Endometrial microvascular endothelial cells (primary cell): ENCODE measurements around the gene EPHA3. TPM values are rescaled to one million over a fixed set of nuclear protein-coding genes. Genes with fewer than 3 reads are reported as not detected.

Experiments
- in situ Hi-C: cut with HindIII; loops from 2 replicates; pipeline ENCODE4 v1.10.0; 2017; ENCODE audit warnings: low sequenced_read_pairs, low pct_unique_long_range_greater_than_20kb; ENCODE audit errors: inconsistent ontology term
- total RNA-seq: library from RNA; depleted of rRNA; stranded (reverse); fragments of >200 nt; gene quantifications from one replicate; pipeline ENCODE4 v1.2.3, GENCODE V29; 2015; ENCODE audit errors: inconsistent ontology term

EPHA3 gene
- total RNA-seq, 1 donor from 2014 or later = 0.19 TPM

DNA sequence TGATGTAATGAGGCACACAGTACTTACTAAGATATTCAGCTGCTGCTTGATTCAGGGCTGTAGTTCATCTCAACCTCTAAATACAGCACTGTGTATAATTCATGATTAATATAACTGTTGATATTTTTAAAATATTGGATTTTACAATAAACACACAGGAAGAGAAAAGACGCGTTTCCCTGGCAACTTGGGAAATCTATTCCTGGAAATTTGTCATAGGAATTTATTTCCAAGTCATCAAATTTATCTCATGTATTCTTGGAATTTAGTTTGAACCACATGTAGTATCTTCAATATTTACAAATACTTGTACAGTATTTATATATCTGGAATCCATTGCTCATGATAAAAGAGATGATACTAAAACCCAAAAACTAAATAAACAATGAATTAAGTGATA lies 30.6 kb downstream of the EPHA3 start:
- in situ Hi-C loops = no loop called here

DNA sequence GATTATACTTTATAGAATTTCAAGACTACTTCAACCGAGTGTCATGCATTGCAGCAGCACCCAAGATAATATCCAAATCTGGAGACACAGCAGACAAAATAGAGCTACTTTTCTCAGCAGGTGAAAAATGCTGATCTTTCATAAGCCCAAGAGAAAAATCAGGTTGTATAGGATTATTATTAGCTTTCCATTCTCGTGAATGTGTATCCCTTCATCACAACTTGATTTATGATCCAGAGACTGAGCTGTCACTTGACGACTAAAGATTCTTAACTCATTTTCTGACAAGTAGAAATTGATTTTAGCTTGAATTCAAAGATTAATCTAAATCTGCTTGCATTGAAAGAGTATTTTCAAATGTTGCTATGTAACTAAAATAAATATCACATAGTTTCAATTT lies 32.4 kb downstream of the EPHA3 start:
- in situ Hi-C loops = no loop called here

DNA sequence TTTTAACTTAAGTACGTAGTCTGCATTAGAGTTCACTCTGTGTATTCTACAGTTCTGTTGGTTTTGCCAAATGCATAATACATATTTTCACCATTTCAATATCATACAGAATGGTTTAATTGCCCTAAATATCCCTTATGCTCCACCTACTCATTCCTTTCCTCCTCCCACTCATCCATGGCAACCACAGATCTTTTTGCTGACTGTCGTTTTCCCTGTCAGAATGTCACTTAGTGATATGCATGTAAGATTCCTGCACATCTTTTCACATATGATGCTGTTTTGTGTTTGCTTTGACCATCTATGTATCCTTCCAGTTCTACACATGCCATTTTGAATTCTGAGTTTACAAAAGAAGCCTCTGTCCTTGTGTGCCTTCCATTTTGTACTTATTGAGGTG lies 36.7 kb downstream of the EPHA3 start:
- in situ Hi-C loops = no loop called here

DNA sequence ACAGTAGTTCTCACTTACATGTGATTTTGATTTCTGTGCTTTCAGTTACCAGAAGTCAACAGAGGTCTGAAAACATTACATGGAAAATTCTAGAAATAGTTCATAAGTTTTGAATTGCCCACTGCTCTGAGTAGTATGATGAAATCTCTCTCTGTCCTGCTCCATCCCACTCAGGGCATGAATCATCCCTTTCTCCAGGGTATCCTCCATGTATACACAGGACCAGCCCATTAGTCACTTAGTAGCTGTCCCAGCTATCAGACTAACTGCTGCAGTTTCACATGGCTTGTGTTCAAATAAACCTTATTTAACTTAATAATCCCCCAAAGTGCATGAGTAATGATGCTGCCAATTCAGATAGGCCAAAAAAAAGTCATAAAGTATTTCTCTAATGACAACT lies 38.6 kb downstream of the EPHA3 start:
- in situ Hi-C loops = no loop called here

DNA sequence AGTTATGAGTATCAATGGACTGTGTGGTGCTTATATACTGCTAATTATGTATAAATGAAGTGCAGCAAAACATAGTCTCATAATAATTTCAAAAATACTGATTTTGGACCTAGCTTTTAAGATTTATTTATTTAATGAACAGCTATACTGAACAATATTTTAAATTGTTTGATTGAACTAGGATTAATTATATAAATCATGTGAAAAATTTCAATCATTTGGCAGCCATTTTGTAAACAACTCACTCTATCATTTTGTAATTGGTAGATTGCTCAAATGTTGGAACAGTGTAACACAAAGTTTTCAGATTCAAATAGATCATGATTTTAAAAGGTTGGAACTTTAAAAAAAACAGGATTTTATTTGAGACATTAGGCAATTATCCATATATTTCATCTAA lies 47.0 kb downstream of the EPHA3 start:
- in situ Hi-C loops = no loop called here

DNA sequence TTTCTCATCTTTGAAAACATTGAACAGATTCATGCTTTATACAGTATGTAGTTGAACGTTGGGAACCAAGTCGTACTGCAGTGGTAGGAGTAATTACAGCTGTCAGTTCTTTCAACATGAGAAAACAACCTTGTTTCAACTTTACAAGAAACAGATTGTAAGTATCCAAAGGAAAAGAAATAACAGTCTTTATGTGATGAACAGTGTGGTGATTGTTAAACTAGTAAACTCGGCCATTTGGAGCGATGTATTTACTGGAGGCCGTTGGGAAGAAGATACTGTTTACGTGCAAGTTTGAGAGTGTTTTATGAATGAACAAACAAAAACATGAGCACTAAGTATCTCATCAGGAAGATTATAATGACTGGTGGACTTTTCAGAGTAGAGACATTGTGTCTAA lies 48.4 kb downstream of the EPHA3 start:
- in situ Hi-C loops = no loop called here

DNA sequence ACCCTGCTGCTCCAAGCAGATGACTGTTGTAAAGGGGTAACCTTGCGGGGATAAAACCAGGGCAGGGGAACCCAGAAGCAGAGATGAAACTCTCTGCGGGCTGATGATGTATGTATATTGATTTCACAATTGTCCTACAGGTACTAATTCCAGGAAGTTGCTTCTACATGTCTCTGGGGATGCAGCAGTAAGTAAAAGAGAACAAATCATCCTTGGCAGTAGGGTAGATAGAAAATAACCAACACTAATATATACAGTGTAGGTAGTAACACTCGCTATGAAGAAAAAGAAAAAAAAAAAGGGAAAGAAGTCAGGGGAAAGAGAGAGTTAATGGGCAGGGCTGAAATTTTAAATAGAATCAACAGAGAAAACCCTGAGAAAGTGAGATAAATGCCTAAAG lies 50.2 kb downstream of the EPHA3 start:
- in situ Hi-C loops = no loop called here

DNA sequence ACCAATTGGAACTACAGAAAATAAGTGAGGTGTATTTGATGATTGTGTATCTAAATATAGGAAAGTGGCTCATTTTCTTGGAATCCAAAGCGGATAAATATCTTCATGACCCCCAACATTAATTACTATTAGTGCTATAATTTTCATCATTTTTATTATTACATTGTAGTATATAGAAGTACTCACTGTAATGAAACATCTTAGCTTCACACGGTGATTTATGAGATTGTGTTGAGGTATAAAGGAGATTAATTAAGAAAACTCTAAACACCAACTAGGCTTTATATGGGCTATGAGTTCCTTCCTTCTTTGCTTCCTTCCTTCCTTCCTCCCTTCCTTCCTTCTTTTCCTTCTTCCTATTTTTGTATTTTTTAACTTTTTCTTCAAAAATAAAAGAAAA lies 52.2 kb downstream of the EPHA3 start:
- in situ Hi-C loops = no loop called here

DNA sequence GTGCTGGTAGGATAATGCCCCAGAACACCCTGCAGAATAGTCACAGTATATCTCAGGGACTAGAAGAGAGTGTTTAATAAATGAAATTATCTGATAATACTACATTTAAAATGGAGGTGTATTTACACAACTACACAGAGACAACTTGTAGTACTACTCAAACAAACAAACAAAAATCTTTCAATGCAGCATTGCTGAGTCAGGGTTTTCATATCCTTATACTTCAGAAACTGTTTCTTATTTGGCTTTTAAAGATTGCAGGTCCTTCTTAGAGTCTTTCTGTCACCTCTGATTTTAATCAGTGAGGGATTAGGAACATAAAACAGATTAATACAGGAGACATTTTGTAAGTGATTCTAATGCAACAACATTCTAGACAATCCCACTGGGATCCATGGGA lies 57.4 kb downstream of the EPHA3 start:
- in situ Hi-C loops = no loop called here

DNA sequence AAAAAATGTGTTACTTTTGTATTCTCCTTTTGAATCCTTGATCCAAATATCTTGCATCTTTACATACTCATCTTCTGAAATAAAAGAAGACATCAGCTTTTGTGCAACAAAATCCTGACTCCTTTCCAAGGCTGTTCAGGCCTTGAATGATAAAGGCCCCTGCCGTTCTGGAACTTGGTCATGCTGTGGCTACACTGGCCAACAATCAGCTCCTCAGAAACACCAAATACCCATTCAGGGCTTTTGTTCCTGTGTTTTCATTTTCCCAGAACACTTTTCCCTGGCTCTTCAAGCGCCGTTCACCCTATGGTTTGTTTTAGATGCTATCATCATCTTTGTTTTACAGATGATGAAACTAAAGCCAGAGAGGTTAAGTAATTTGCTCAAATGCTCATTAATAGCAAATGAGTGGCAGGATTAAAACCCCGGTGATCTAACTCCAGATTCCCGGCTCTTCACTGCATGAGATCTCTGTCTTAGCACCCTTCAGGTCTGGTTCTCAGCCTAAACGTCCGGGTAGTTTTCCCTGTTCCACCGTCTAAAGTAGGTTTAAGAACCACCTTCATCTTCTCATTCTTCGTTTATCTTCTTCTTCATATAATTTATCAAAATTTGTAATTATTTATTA lies 58.3 kb downstream of the EPHA3 start:
- in situ Hi-C loops = no loop called here

DNA sequence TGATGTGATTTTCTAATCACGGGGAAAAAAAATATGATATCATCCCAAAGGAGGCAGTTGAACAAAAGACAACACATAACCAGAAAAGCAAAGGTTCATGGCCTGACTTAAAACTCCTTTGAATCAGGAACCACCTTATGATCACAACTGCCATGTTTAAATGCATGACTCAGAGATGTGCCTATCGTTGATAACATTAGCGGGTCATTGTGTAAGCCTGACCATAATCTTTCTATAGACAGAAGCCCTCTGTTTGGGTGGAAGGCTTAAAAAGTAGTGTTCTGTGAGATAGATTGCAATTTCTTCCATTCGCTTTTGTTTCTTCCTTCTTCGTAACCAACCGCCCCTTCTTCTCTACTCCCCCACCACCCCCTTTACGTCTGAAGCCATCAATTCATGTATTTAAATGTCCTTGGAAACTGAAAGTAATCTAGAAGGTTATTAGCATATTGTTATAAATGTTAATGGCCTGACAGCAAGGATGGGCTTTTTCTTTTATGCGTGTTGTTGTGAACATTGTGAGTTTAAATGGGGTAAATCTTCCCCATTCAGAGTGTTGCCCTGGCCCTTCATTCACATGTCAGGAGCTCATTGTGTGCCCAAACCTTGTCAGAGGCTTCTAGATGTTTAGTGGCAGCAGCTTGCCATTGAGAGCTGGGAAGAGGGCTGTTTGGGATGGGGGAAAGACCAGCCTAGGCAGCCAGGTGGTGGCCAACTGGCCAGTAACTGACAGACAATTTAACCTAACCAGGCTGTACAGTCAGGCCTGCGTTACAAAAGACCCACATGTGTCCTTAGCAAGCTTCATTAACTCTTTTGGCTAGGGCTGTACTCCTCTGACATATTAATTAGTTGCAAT lies 64.5 kb downstream of the EPHA3 start:
- in situ Hi-C loops = no loop called here

DNA sequence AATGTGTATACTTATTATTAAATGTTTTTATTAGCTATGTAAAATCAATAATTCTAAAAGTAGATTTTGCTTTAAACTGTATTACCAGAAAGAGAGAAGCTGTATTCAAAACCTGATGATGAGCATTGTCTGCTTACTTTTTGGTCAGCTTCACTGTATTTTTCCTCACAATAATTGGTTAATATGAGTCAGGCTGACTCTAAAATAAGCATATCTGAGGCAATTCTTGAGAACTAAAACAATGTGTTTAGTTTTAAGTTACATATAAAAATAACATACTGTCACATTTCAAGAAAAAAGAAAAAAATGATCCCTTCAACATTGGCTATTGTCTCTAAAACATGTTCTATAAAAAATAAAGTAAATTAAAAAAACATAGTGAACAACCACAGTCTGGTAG lies 66.1 kb downstream of the EPHA3 start:
- in situ Hi-C loops = no loop called here

DNA sequence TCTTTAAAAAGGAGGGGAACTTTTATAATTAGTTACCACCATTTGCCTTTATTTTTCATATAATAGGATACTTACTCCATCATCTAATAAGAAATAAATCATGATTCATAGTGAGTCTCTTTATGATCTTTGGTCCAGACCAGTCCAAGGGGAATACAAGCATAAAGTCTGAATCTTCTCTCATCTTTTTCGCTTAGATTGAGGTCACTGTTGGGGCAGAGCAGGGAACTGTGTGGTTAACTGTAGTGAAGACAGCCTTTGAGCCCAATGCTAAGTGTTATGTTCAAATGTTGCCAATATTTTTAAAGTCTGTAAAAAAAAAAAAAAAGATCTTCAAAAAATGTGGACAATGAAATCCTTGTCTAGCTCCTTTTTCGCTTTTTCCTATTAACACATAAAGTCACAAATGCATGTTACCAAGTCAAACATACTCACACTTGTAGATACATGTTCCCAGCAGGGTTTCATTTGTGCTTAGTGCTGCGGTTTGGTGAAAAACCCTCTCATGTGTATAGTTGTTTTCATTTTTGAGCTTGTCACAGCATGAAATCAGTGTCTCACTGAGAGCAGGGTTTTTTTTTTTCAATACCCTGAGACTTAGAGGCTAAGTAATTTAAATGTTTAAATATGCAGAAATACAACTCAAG lies 72.1 kb downstream of the EPHA3 start:
- in situ Hi-C loops = no loop called here

DNA sequence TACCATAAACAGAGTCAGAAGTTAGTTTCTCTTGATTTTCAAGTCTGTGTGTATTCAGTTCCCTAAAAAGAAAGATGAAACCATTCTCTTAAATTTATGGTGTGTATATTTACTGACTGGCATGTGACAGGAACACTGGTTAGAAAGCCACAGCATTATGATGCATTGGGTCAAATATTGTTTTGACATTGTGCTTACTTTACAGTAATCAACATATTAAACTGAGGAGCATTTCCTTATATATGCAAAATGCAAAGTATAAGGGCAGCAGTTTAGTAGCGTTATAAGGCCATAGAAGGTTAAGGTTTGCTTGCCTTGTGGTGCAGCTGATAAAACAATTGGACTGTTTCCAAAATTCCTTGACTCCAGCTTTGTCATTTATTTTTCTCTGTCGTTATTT lies 72.9 kb downstream of the EPHA3 start:
- in situ Hi-C loops = no loop called here

DNA sequence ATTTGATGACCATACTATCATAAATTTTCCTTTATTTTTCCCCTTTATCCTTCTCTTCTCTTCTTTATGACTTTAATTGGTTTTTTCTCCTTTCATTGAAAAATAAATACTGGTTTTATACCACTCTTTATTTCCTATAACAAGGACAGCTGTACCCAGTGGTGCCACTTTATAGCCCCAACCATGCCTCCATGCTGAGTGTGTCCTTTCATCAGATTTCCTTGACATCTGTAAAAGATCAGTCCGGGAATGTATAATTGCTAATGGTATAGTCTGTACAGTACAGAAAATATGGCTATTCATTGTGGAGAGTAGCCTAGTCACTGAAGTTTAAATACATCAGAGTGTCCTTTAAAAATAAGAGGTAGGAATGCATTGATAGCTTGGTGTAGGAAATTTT lies 74.6 kb downstream of the EPHA3 start:
- in situ Hi-C loops = no loop called here

DNA sequence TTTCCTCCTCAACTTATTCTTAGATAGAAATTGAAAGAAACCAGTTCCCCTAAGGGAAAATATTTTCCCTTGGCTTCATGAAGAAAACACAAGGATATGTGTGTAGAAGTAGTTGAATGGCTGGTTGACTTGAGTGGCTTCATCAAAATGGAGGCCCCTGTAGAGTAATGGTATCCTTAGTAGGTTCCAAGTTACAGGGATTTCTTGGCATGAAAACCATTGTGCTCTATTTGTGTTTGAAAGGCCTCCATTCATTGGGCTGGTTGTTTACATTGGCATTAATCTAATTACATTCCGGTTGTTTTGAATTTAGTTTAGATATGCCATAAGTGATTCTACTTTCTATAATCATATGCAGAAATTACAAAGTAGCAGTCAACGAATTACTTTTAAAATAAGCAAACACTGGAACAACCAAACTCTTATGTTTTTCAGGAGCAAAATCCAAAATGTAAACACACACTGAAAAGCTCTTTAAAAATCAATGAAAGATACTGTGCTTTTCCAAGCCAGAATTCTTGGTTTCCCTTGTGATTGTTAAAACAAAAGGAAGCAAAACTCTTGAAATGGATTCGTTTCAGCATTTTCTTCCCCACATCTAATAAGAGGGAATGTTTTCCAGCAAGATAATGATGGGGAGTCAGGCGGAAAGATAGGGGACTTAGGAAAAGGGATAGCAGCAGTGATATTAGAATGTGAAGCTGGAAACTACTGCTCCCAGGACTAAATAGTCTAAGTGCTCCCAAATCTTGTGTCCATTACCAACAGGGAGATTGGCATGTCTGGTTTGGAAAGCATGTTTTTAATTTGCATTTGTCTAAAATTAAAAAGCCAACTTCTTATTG lies 77.0 kb downstream of the EPHA3 start:
- in situ Hi-C loops = no loop called here

DNA sequence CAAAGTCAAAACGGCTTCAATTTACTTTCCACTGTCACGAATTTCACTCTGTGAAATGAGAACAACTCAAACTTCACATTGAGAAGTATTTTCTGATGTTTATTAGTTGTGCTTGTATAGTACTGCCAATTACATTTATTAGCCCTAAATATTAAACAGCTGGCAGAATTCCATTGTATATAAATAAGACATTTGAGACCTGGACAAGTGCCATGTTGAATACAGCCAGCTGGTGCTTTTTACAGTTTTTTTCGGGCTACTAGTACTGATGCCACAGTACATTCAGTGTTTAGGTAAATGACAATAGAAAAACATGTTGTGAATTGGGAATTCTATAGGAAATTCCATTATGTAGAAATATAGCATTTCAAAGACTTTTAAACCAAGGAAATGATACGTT lies 79.0 kb downstream of the EPHA3 start:
- in situ Hi-C loops = no loop called here

DNA sequence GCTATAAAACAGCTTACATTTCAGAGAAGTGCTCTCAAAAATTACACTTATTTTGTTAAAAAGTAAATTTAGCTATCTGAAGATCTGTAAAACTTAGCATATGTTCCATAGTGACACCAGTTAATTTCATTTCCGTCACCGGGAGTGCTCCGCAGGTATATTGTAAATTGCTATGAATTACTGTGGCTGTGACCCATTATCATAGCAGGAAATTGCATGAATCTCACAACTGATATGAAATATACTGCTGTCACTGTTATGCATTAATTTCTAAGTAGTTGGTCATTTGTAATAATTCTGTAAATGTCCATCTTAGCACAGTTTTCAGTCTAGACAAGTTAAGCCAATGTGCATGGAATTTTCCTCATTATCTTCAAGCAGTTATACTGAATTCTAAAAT lies 91.2 kb downstream of the EPHA3 start:
- in situ Hi-C loops = no loop called here

DNA sequence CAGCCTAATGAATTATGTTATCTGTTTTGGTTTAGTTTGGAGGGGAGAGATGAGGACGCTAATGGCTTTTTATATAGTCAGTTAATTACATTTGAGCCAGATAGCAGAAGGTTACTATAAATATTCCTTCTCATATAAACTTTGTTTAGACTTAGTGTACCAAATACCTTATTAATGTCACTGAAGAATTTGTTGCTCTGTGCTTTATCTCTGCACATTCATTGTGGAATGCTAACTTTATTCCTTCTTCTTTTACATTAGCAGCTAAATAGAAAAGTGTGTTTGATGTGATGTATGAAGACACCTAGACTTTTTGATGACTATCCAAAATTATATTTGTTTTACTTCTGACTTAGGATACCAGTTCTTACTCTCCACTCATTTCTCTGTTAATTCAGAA lies 105.2 kb downstream of the EPHA3 start:
- in situ Hi-C loops = no loop called here
